MCF 10A (cell line): ENCODE results near the gene CSNK1A1. TPM values are rescaled to one million over a fixed set of nuclear protein-coding genes. Genes with fewer than 3 reads are reported as not detected.

Source experiments
- BruUV-seq: library from RNA; stranded (reverse); fragments of 400-500 nt; replicated peaks from 2 replicates; lab custom pipeline; 2021; lab: Mats Ljungman, UMichigan
- CTCF ChIA-PET: fragments of 300-600 bp; sonication (Branson Sonifier 250); formaldehyde crosslinking; extraction: SDS; loops from one replicate; lab custom pipeline; 2021; ENCODE audit warnings: antibody characterized with exemption, inconsistent platforms; lab: Yijun Ruan, JAX
- POLR2A ChIA-PET: fragments of 300-600, 350-650 bp; sonication (Branson Sonifier 250); formaldehyde crosslinking; extraction: SDS; loops from one replicate; lab custom pipeline; 2020; ENCODE audit warnings: antibody characterized with exemption, inconsistent platforms; lab: Yijun Ruan, JAX
- DNase-seq: peaks from one replicate; pipeline ENCODE4 v3.0.0-alpha.2; 2018; ENCODE audit not compliant: unreplicated experiment
- H3K27ac Mint-ChIP-seq: one replicate; pipeline ENCODE4 v1.8.0; 2022; ENCODE audit warnings: mild to moderate bottlenecking, low read depth, mixed read lengths; ENCODE audit not compliant: unreplicated experiment
- H3K27me3 Mint-ChIP-seq: one replicate; pipeline ENCODE4 v1.8.0; 2022; ENCODE audit warnings: mixed read lengths; ENCODE audit not compliant: insufficient read depth, unreplicated experiment
- H3K36me3 Mint-ChIP-seq: one replicate; pipeline ENCODE4 v1.8.0; 2022; ENCODE audit warnings: mild to moderate bottlenecking, moderate library complexity, mixed read lengths; ENCODE audit not compliant: insufficient read depth, unreplicated experiment
- H3K4me1 Mint-ChIP-seq: one replicate; pipeline ENCODE4 v1.8.0; 2022; ENCODE audit warnings: mixed read lengths; ENCODE audit not compliant: insufficient read depth, unreplicated experiment
- H3K4me3 Mint-ChIP-seq: one replicate; pipeline ENCODE4 v1.8.0; 2022; ENCODE audit warnings: mild to moderate bottlenecking, moderate library complexity, mixed read lengths; ENCODE audit not compliant: unreplicated experiment
- H3K9me3 Mint-ChIP-seq: one replicate; pipeline ENCODE4 v1.8.0; 2022; ENCODE audit warnings: mixed read lengths; ENCODE audit not compliant: unreplicated experiment
- intact Hi-C: fragments of 100-400 bp; cut with micrococcal nuclease; formaldehyde crosslinking; loops from 2 replicates; pipeline ENCODE4 v1.14.1; 2022
- total RNA-seq: library from RNA; stranded (reverse); gene quantifications from 2 replicates; pipeline ENCODE4 v1.2.3, GENCODE V29; 2022
- TF ChIP-seq, protein P1 (sequence below): fragments of 200-600 bp; IDR thresholded peaks from one replicate; pipeline ENCODE4 v1.8.0; 2022; ENCODE audit warnings: antibody characterized with exemption, mild to moderate bottlenecking; ENCODE audit not compliant: unreplicated experiment

CSNK1A1 gene
- total RNA-seq, 1 experiment from 2014 or later: 744 TPM

DNA sequence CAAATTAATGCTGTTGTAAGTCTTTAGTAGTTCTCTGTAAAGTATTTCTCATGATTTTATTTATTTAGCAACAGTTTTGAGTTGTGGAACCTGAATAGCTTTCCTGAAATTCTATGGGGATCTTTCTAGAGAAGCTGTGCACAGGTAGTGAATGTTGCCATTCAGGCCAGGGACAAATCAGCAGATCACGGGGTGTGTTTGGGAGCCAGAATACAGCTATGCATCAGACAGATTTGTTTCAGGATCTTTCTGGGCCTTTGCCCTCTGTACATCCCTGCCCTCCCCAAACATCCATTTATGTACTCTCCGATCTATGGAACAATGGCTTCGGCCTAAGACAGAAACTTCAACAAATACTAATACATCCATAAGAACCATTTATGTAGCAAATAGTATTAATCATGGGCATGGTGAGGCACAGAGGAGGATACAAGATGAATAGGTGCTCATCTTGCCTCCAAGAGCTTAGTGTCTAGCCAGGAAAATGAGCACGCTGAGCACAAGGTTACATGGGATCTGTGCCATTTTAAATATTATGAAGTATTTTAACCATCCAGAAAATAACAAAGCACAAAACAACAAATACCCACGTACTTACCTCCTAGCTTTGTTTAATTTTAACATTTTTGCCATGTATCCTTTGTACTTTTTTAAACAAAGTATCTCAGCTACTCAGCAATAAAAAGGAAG, 43.1 kb upstream of the CSNK1A1 start:
- no peaks in the 10 kb centered on the region for H3K27me3 Mint-ChIP-seq
- ChIA-PET POLR2A (interaction anchor here (1.2 to 4.0 kb wide), 4 partner anchors 11 to 45 kb away, joined by 3 to 26 read pairs (median 14); partner anchors contain the start of gene ARHGEF37), CTCF (interaction anchor here (0.6 to 4.9 kb wide), 5 partner anchors 11 to 152 kb away, joined by 3 to 27 read pairs (median 4); partner anchors contain the start of gene ARHGEF37)
- no TSS peak for BruUV-seq
- no peak overlapping the region for H3K27ac Mint-ChIP-seq
- TF ChIP-seq, protein P1, sequence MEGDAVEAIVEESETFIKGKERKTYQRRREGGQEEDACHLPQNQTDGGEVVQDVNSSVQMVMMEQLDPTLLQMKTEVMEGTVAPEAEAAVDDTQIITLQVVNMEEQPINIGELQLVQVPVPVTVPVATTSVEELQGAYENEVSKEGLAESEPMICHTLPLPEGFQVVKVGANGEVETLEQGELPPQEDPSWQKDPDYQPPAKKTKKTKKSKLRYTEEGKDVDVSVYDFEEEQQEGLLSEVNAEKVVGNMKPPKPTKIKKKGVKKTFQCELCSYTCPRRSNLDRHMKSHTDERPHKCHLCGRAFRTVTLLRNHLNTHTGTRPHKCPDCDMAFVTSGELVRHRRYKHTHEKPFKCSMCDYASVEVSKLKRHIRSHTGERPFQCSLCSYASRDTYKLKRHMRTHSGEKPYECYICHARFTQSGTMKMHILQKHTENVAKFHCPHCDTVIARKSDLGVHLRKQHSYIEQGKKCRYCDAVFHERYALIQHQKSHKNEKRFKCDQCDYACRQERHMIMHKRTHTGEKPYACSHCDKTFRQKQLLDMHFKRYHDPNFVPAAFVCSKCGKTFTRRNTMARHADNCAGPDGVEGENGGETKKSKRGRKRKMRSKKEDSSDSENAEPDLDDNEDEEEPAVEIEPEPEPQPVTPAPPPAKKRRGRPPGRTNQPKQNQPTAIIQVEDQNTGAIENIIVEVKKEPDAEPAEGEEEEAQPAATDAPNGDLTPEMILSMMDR: no peak
- H3K9me3 Mint-ChIP-seq: no peaks in the 10 kb centered on the region
- intact Hi-C loops: no loop called here
- no peak overlapping the region for H3K4me3 Mint-ChIP-seq
- peaks cover 6% of the 10 kb centered on the region for H3K36me3 Mint-ChIP-seq
- peaks cover 21% of the 10 kb centered on the region for H3K4me1 Mint-ChIP-seq
- no peak for DNase-seq

DNA sequence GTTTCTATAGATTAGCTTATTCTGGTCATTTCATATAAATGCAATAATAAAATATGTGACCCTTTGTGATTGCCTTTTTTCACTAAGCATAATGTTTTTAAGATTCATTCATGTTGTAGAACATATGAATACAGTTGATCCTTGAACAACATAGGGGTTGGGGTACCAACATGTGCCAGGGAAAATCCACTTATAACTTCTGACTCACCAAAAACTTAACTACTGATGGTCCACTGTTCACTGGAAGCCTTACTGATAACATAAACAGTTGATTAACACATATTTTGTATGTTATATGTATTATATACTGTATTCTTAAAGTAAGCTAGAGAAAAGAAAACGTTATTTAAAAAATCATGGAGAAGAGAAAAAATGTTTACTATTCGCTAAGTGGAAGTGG, 42.1 kb upstream of the CSNK1A1 start:
- CTCF ChIA-PET: interaction anchor here (0.6 to 1.0 kb wide), 4 partner anchors 11 to 29 kb away, joined by 3 to 5 read pairs (median 4); partner anchors contain the start of gene ARHGEF37

DNA sequence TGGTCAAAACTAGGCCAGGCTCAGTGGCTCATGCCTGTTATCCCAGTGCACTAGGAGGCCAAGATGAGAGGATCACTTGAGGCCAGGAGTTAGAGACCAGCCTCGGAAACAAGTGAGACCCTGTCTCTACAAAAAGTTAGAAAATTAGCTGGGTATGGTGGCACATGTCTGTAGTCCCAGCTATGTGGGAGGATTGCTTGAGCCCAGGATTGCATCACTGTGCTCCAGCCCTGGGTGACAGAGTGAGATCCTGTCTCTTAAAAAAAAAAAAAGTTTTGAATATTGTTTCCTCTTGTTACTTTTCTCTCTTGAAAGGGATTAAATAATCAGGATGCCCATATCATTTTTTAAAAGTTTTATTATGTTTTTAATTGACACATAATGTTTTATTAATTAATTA, 37.7 kb upstream of the CSNK1A1 start:
- Mint-ChIP-seq H3K36me3 (peaks cover 6% of the 10 kb centered on the region), H3K4me3 (no peak overlapping the region), H3K27me3 (no peaks in the 10 kb centered on the region), H3K27ac (no peak overlapping the region), H3K9me3 (no peaks in the 10 kb centered on the region), H3K4me1 (peaks cover 9% of the 10 kb centered on the region)
- DNase-seq: no peak
- CTCF ChIA-PET: interaction anchor here (1.0 to 4.6 kb wide), 6 partner anchors 10 to 29 kb away, joined by 3 to 26 read pairs (median 6); no protein-coding TSS in a partner anchor
- TF ChIP-seq, protein P1: no peak
- intact Hi-C loops: no loop called here
- POLR2A ChIA-PET: interaction anchor here (0.6 to 1.3 kb wide), 4 partner anchors 8 to 1199 kb away, joined by 3 to 4 read pairs (median 3); no protein-coding TSS in a partner anchor
- no TSS peak for BruUV-seq

More for the DNA sequence above, 42.1 kb upstream of the CSNK1A1 start:
- Mint-ChIP-seq H3K36me3 (peaks cover 6% of the 10 kb centered on the region), H3K4me3 (no peak overlapping the region), H3K9me3 (no peaks in the 10 kb centered on the region), H3K4me1 (peaks cover 21% of the 10 kb centered on the region), H3K27ac (no peak overlapping the region), H3K27me3 (no peaks in the 10 kb centered on the region)
- TF ChIP-seq, protein P1: no peak
- no peak for DNase-seq
- POLR2A ChIA-PET: interaction anchor here (0.6 to 3.7 kb wide), 7 partner anchors 9 to 42 kb away, joined by 3 to 26 read pairs (median 6); partner anchors contain the start of genes ARHGEF37 and CSNK1A1
- intact Hi-C loops: no loop called here
- no TSS peak for BruUV-seq

DNA sequence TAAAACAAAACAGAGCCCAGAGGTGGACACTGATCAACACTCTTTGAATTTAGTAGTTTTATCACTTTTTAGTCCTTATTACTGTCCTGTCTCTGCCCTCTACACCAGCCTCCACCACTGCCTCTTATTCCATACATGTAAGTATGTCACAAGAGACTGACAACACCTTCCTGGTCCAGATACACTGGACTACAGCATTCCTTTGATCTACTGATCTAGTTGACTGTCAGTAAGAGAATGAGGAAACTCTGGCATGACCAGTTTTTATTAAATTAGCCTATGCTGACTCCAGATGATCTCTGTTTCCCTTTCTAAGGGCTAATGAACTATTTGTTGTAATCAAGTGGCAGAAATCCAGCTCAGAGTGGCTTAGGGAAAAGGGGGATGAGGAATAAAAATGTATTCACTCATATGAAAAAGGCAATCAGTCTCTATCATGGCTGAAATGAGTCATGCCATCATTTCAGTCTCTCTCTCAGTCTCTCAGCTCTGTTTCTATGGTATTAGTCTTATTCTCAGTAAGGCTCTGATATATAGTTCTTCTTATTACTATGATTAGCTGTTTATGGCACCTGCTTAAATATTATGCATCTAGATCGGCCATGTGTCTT, 35.6 kb upstream of the CSNK1A1 start:
- no peak overlapping the region for H3K27ac Mint-ChIP-seq
- DNase-seq: no peak

More for the DNA sequence above, 35.6 kb upstream of the CSNK1A1 start:
- H3K4me1 Mint-ChIP-seq: peaks cover 24% of the 10 kb centered on the region
- intact Hi-C loops: no loop called here
- POLR2A ChIA-PET: interaction anchor here (0.6 to 2.4 kb wide), 10 partner anchors 9 to 1583 kb away, joined by 3 to 10 read pairs (median 4); partner anchors contain the start of gene CSNK1A1
- TF ChIP-seq, protein P1: no peak
- no peaks in the 10 kb centered on the region for H3K9me3 Mint-ChIP-seq
- no TSS peak for BruUV-seq
- CTCF ChIA-PET: interaction anchor here (0.5 to 4.6 kb wide), 14 partner anchors 14 to 321 kb away, joined by 3 to 26 read pairs (median 4); no protein-coding TSS in a partner anchor
- H3K36me3 Mint-ChIP-seq: peaks cover 6% of the 10 kb centered on the region
- H3K4me3 Mint-ChIP-seq: no peak overlapping the region
- H3K27me3 Mint-ChIP-seq: no peaks in the 10 kb centered on the region
